NCI-H1694 (cell line): ENCODE data around the gene ADGRG3.
A peak's percentile ranks its signal among the peaks of the same experiment; 100 is the strongest.

ENCODE experiments used
- DNase-seq: peaks from one replicate; lab custom pipeline; 2025; lab: John Stamatoyannopoulos, UW

Gene ADGRG3, protein sequence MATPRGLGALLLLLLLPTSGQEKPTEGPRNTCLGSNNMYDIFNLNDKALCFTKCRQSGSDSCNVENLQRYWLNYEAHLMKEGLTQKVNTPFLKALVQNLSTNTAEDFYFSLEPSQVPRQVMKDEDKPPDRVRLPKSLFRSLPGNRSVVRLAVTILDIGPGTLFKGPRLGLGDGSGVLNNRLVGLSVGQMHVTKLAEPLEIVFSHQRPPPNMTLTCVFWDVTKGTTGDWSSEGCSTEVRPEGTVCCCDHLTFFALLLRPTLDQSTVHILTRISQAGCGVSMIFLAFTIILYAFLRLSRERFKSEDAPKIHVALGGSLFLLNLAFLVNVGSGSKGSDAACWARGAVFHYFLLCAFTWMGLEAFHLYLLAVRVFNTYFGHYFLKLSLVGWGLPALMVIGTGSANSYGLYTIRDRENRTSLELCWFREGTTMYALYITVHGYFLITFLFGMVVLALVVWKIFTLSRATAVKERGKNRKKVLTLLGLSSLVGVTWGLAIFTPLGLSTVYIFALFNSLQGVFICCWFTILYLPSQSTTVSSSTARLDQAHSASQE

DNA sequence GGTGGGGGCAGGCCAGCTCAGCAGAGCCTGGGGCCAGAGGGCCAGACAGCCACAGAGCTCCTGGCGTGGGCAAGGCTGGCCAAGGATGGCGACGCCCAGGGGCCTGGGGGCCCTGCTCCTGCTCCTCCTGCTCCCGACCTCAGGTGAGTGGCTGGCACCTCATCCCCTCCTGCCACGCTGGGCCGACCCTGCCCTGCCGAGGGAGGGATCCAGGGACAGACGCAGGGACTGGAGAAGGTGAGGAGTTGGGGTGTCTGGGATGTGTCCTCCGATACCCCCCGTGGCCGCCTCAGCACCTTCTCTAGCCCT lies at the start of gene ADGRG3:
ADGRG3 (plus strand) TSS at position 44 of the 309 bp plus-strand sequence; CDS start at position 86, 42 bp downstream.
- DNase-seq: no peak

GRCh38 chr16:57619133-57619605 lies 48.9 kb upstream of the ADGRG3 start:
- no peak for DNase-seq

- DNase-seq: no peak
Observed at GRCh38 chr16:57619606-57620334, 48.3 kb upstream of the ADGRG3 start.

GRCh38 chr16:57620335-57621231 lies 47.5 kb upstream of the ADGRG3 start:
- DNase-seq: no peak

GRCh38 chr16:57621521-57622271 lies 46.4 kb upstream of the ADGRG3 start:
- DNase-seq: no peak

DNA sequence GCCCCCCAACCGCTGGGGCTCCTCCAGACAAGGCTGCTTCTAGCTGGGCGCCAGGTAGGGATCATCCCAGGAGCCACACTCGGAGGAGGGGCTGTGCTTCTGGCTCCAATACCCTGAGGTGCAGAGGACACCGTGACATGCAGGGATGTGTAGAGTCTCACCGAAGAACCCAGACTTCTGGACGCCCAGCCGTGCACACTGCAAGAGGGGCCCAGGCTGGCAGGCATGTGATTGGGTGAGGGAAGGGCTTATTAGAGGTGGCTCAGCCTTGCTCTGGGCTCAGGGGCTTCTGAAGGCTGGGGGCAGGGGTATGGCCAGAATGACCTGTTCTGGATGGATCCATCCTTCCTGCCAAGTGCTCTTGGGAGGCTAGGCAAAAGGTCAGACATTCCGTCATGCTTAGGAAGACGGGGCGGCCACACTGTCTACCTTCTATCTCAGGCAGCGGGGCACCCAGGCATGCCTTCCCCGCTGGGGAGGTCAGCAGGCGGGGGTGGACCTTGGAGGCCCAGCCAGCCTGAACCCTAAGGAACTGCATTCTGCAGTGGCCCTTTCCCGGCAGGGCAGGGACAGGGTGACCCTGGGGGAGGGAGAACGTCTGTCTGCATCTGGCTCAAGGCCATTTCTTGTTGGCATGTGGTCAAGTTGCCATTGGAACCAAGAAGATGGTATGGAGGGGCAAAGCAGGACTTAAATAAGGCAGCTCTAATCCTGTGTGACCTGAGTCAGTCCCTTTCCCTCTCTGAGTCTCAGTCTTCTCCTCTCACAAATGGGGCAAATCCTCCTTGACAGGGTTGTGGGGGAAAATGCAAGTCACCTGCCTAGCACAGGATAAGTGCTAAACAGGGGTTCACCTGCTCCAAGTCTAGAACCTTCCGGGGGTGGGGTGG lies 45.5 kb upstream of the ADGRG3 start:
- no peak for DNase-seq

DNA sequence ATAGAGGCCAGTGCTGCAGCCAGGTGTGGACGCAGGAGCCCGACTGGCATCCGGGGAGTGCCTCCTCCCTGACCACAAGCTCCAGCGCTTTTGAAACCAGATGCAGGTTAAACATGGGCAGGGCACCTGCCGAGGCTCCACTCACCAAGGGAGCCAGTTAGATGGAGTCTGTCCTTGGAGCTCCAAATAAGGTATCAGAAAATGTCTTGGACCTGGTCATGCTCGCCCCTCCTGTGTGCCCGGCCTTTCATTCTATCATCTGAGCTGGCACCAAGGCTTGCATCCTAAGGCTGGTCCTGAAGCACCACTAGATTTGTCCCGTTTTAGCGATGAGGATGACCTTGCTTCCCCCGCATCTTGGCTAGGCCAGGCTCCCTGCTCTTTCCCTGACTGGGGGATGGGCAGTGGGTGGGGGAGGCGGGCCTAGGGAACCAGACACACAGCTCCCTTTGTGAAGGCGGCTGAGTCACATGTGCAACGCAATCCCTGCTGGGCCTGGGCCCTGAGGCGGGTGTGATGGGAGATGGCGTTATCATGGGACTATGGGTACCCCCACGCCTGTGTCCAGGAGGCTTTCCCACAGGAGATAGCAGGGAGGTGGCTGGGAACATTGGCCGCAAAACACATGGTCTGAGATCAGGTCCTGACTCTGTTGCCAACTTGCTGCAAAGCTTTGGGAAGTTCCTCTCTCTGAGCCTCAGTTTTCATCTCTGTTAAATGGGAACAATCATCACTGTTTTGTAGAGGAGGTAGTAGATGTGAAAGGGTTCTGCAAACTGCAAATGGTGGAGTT lies 44.7 kb upstream of the ADGRG3 start:
- DNase-seq: no peak

GRCh38 chr16:57624044-57624688 lies 43.9 kb upstream of the ADGRG3 start:
- DNase-seq: no peak

GRCh38 chr16:57624806-57625500 lies 43.2 kb upstream of the ADGRG3 start:
- DNase-seq: no peak

- no peak for DNase-seq
Observed at GRCh38 chr16:57626420-57627170, 41.5 kb upstream of the ADGRG3 start.

DNA sequence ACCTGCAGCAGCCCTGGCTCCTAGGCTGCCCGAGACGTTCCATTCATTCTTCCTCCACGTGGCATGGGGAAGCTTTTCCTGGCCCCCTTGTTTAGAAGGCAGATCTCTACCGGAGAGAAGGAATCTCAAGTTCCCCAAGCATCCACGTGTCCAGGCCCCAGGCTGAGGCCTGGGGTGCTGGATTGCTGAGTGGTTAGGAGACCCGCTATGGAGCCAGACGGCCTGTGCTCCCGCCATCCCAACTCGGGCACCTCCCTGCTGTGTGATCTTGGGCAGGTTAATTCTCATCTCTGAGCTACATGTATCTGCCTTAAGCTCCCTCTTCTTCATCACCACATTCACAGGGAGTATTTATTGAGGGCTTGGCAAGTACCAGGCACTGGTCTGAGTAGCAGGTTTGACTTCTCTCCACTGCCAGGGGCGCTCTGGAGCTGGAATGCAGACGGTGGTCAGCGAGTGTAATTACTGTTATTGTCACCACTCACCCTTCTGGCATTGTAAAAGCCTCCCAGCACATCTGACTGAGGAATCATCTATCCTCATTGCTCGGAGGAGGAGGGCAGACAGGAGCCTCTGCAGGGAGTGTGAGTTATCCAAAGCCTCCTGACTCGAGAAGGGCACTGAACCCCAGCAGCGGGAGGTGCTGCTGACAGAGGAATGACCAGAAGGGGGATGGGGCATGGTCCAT lies 40.8 kb upstream of the ADGRG3 start:
- no peak for DNase-seq

DNA sequence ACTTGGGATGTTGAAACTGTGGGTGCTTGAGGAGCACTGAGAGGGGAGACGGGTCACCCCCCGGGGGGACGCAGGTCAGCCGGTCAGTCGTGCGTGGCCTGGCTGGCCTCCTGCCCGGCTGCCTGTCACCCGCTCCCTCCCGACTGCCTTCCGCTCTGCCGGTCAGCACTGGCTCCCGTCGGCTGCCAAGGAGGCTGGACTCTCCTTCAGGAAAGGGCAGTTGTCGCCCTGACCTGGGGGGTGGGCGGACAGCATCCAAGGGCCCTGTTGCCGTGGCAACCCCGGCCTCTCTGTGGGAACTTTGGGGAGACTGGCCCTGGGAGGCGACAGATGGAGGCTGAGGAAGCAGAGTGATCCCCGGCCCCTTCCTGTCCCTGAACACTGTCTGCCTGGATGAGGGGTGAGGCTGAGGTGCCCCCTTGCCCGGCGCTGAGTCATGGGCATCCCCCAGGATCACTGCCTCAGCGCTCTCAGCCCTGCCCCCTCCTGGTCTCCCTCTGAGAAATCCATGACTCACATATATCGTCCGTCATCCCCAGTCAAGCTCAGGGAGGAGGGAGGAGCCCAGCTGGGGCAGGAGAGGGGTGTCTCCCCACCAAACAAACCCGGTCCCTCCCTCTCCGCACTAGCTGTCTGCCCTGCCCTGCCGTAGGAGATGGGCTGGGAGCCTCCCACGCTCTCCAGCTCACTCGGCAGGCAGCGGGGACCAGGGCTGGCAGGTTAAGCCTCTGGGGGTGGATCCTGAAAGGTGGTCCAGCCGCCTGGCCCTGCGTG lies 39.9 kb upstream of the ADGRG3 start, which contains the start of gene ADGRG1:
ADGRG1 (plus strand) TSS at position 623 of the 774 bp plus-strand sequence. CDS start 21,658 bp downstream, outside the sequence.
- peak; percentile 78 for DNase-seq

DNA sequence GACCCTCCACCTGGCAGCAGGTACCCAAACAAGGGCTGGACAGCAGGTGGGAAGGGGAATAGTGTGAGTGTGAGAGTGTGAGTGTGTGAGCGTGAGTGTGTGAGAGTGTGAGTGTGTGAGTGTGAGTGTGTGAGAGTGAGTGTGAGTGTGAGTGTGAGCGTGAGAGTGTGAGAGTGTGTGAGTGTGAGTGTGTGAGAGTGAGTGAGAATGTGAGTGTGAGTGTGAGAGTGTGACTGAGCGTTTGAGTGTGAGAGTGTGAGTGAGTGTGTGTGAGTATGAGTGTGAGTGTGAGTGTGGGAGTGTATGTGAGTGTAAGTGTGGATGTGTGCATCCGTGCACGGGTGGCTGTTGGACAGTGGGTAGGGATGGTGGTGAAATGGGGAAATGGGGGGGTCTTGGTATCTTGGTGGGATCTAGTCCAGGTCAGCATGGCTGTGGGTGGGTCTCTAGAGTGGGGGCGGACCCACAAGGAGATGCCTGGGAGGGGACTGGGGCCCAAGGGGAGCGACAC lies 39.3 kb upstream of the ADGRG3 start:
- DNase-seq: no peak

- DNase-seq: no peak
Observed at GRCh38 chr16:57629516-57630406, 38.3 kb upstream of the ADGRG3 start.

DNA sequence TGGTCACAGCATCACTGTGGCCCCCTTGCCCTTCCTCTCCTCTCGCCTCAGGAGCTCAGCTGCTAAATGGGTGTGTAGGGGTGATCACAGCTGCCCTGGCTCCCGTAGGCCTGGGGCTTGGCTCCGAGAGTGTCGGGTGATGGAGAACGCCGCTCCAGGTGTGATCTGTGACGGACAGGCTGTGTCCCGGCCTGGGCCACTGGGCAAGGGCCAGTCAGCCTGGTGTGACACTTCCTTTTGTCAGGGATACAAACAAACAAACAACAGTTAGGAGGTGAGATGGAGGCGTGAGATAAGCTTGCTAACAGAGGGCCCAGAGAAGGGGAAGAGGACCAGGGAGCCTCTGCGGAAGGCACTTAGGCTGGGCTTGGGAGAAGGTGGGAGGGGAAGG lies 37.7 kb upstream of the ADGRG3 start:
- no peak for DNase-seq
